GM19238 (cell line): Measurements from ENCODE around the gene PAFAH2.

Source experiments
- DNase-seq: peaks from one replicate; pipeline ENCODE4 v3.0.0; 2011; ENCODE audit warnings: low spot score; ENCODE audit not compliant: insufficient read length

The PAFAH2 gene

GRCh38 chr1:25997828-25998761 is at the start of gene PAFAH2:
TSS of gene PAFAH2 (minus strand) at chr1:25998063. CDS start at chr1:25990816, 7,247 bp downstream.
- peak; percentile 88 for DNase-seq

GRCh38 chr1:26047278-26047874 is 49.5 kb upstream of the PAFAH2 start:
- DNase-seq: no peak

- no peak for DNase-seq
These were observed 48.6 kb upstream of the PAFAH2 start for GRCh38 chr1:26046246-26047095.

- no peak for DNase-seq
These were observed 47.9 kb upstream of the PAFAH2 start, which contains the start of gene SLC30A2 for GRCh38 chr1:26045722-26046245. TSS of gene SLC30A2 (minus strand) at chr1:26046118. CDS start at chr1:26045896, 222 bp downstream.

- no peak for DNase-seq
These were observed 47.3 kb upstream of the PAFAH2 start for GRCh38 chr1:26044971-26045721.

- no peak for DNase-seq
These were observed 46.6 kb upstream of the PAFAH2 start for GRCh38 chr1:26044414-26044813.

GRCh38 chr1:26043765-26044164 is 45.9 kb upstream of the PAFAH2 start:
- no peak for DNase-seq

GRCh38 chr1:26041978-26042377 is 44.1 kb upstream of the PAFAH2 start:
- DNase-seq: no peak

GRCh38 chr1:26041401-26041800 is 43.5 kb upstream of the PAFAH2 start:
- no peak for DNase-seq

- no peak for DNase-seq
These were observed 41.0 kb upstream of the PAFAH2 start for GRCh38 chr1:26038904-26039303.

GRCh38 chr1:26038477-26038876 is 40.6 kb upstream of the PAFAH2 start:
- no peak for DNase-seq

GRCh38 chr1:26037904-26038303 is 40.0 kb upstream of the PAFAH2 start:
- DNase-seq: no peak

GRCh38 chr1:26036756-26037281 is 39.0 kb upstream of the PAFAH2 start:
- DNase-seq: no peak

- peak; percentile 87 for DNase-seq
These were observed 38.3 kb upstream of the PAFAH2 start for GRCh38 chr1:26035959-26036755.

- DNase-seq: peak; percentile 98
These were observed 37.5 kb upstream of the PAFAH2 start for GRCh38 chr1:26035203-26035958.

GRCh38 chr1:26034504-26035202 is 36.8 kb upstream of the PAFAH2 start:
- DNase-seq: no peak

GRCh38 chr1:26032656-26033357 is 34.9 kb upstream of the PAFAH2 start:
- DNase-seq: no peak
